RWPE1 (cell line): ENCODE data around the gene NLRP8.
"Not testable (repeated sequence)": the region's sequence is repeated elsewhere in the genome, so short reads cannot be mapped to it uniquely, and the experiment has no call there.

ENCODE experiments used
- CTCF ChIA-PET: fragments of 350-600 bp; sonication (Branson Sonifier 250); formaldehyde crosslinking; extraction: SDS; loops from one replicate; lab custom pipeline; 2021; lab: Yijun Ruan, JAX
- POLR2A ChIA-PET: fragments of 400-600 bp; formaldehyde crosslinking; extraction: SDS; loops from one replicate; lab custom pipeline; 2020; ENCODE audit warnings: antibody characterized with exemption; ENCODE audit not compliant: low non-redundant PET; lab: Yijun Ruan, JAX
- DNase-seq: peaks from one replicate; pipeline ENCODE4 v3.0.0; 2012; ENCODE audit warnings: low spot score
- H3K27ac ChIP-seq: fragments of 450-650 bp; 2 replicates; pipeline ENCODE4 v1.5.1; 2017
- TF ChIP-seq, protein P1 (sequence below): fragments of 450-650 bp; conservative IDR thresholded peaks from 2 replicates; pipeline ENCODE4 v1.5.1; 2017; ENCODE audit warnings: low read depth, mild to moderate bottlenecking

Gene NLRP8

DNA sequence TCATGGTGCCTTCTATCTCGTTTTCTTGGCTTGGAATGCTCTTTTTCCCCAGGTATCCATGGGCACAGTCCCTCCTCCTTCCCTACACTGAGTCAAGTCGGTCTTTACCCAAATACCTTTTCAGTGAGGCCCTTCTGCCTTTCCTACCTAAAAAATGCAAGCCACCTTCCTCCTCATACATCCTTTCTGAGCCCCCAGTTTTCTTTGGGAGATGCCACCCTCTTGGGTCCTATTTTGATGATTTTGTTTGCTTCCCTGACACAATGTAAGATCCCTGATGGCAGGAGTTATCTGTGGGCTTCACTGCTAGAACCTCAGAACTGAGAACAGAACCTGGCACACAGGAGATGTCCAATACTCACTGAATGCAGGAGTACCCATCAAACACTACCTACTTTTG lies 37.8 kb upstream of the NLRP8 start:
- no peak for DNase-seq
- TF ChIP-seq, protein P1, sequence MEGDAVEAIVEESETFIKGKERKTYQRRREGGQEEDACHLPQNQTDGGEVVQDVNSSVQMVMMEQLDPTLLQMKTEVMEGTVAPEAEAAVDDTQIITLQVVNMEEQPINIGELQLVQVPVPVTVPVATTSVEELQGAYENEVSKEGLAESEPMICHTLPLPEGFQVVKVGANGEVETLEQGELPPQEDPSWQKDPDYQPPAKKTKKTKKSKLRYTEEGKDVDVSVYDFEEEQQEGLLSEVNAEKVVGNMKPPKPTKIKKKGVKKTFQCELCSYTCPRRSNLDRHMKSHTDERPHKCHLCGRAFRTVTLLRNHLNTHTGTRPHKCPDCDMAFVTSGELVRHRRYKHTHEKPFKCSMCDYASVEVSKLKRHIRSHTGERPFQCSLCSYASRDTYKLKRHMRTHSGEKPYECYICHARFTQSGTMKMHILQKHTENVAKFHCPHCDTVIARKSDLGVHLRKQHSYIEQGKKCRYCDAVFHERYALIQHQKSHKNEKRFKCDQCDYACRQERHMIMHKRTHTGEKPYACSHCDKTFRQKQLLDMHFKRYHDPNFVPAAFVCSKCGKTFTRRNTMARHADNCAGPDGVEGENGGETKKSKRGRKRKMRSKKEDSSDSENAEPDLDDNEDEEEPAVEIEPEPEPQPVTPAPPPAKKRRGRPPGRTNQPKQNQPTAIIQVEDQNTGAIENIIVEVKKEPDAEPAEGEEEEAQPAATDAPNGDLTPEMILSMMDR: no peak
- no peak overlapping the region for H3K27ac ChIP-seq
- ChIA-PET POLR2A (no interaction called here), CTCF (no interaction called here)

DNA sequence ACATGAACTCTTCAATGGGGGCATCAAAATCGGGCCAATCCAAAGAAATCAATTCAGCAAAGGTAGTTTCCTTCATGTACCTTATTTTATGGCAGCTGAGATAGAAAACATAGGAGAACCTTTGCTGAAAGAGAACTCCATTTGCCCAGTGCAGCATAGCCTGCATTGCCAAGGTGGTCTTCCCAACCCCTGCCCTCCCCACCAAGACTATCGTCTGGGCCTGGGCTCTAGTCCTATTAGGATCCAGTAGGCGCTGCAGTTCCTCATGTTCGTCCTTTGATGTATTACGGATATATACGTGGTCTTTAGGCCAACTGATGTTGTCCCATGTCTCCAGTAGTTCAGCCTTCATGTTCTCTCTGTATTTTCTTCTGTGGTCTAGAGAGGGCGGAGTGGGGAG lies 34.7 kb upstream of the NLRP8 start:
- TF ChIP-seq, protein P1: no peak
- DNase-seq: no peak
- CTCF ChIA-PET: interaction anchor here (1.0 kb wide), 1 partner anchor 153 kb away, joined by 3 read pairs; no protein-coding TSS in a partner anchor
- H3K27ac ChIP-seq: no peak overlapping the region
- POLR2A ChIA-PET: no interaction called here

DNA sequence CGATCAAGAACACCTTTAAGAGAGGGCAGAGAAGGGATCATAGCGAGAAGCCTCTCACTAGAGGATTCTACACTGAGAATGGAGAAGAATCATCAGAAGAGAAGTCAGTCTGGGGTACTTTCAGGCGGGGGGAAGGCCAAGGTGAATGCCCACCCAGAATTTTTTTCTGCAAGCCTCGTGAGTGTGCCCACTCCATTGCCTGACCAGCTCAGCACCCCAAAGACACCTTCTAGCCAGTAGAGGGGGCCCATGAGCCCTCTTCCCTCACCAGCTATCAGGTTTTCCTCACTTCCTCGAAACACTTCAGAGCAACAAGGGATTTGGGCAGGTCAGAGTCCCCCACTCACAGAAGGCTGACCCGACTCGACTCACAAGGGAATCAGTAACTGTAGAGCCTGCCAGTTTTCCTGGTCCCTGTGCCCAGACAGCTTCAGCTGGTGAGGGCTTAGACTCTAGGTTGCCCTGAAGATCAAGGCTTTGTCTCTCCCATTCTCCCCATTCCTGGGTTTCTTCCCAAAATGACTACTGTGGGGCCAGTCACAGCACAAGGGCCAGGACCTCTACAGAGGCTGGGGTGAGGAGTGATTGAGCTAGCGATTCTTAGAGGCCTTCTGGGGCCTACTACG lies 33.9 kb upstream of the NLRP8 start:
- DNase-seq: no peak
- POLR2A ChIA-PET: no interaction called here
- TF ChIP-seq, protein P1: no peak
- no peak overlapping the region for H3K27ac ChIP-seq
- CTCF ChIA-PET: no interaction called here

DNA sequence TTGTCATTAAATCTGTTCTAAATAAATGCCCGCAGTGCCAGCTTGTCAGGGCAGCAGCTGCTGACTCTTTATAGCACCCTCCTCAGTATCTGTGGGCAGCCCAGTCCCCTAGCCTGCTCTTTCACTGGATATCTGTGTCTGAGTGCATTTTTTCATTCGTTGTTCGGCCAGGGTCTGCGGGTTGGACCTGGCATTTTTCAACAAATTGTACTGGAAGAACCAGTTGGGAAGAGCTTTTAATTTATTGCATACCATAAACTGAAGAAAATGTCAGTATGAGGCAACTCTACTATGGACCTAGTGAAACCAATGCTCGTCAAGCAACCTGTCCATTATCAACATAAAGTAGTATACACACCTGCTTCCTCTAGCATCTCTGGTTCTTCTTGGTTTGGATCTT lies 24.1 kb upstream of the NLRP8 start:
- POLR2A ChIA-PET: no interaction called here
- no peak for DNase-seq
- CTCF ChIA-PET: no interaction called here
- H3K27ac ChIP-seq: no peak overlapping the region
- TF ChIP-seq, protein P1: no peak

DNA sequence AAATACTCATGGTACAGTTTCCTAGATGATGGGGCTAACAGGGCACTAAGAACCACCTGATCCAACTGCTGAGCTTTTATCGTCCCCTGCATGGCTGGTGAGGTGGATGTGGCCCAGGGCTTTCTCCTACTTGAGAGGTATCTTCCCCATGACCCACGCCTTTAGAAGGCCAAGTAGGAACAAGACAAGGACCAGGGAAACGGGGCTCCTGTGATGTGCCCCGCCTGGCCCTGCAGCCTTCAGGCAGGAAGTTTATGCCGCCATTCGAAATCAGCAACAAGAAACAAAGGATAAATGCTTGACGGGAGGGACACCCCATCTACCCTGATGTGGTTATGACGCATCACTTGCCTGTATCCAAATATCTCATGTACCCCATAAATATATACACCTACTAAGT lies 19.6 kb upstream of the NLRP8 start:
- DNase-seq: no peak
- ChIA-PET POLR2A (no interaction called here), CTCF (interaction anchor here (0.6 kb wide), 1 partner anchor 444 kb away, joined by 3 read pairs; no protein-coding TSS in a partner anchor)
- no peak overlapping the region for H3K27ac ChIP-seq
- TF ChIP-seq, protein P1: no peak

DNA sequence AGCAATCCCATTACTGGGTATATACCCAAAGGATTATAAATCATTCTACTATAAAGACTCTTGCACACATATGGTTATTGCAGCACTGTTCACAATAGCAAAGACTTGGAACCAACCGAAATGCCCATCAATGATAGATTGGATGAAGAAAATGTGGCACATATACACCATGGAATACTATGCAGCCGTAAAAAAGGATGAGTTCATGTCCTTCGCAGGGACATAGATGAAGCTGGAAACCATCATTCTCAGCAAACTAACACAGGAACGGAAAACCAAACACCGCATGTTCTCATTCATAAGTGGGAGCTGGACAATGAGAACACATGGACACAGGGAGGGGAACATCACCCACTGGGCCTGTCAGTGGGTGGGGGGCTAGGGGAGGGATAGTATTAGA lies 18.4 kb upstream of the NLRP8 start:
- POLR2A ChIA-PET, DNase-seq, H3K27ac ChIP-seq, CTCF ChIA-PET: not testable (repeated sequence)

DNA sequence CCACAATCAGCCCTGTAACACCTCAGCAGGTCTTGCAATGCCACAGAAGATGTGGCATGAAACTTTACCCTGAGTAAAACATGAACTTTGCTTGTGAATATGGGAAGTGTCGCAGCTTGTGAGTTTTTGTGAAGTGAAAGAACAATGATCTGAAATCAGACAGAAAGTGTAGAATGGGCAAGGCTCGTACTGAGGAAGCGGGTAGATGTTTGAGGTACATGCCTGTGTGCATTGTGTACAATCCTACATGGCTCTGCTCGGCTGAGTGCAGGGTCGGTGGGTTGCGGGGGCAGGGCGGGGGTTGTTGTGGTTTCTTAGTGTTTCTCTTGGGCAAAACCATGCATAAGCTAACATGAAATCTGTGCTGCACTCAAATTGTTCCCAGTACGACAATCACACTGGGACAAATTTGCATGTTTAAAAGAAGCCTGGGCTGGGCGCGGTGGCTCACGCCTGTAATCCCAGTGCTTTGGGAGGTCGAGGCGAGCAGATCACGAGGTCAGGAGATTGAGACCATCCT lies 16.6 kb upstream of the NLRP8 start:
- no peak overlapping the region for H3K27ac ChIP-seq
- ChIA-PET CTCF (no interaction called here), POLR2A (no interaction called here)
- TF ChIP-seq, protein P1: no peak
- no peak for DNase-seq
